ENCODE results near the gene BRAF.
"Not testable (repeated sequence)": the region's sequence is repeated elsewhere in the genome, so short reads cannot be mapped to it uniquely, and the experiment has no call there.

Gene BRAF

GRCh38 chr7:140702774-140703173, 222.0 kb downstream of the BRAF start:
- DNase-seq, result no peak

- DNase-seq, result no peak
Measured at GRCh38 chr7:140698477-140698876, 226.3 kb downstream of the BRAF start.

- no peak for DNase-seq
Measured at GRCh38 chr7:140697447-140698143, 227.1 kb downstream of the BRAF start.

GRCh38 chr7:140696680-140697446, 227.9 kb downstream of the BRAF start, which contains the start of gene NDUFB2:
Gene NDUFB2 (plus strand): TSS chr7:140696708. CDS start chr7:140696745, 37 bp downstream.
- peak; percentile 82 to 92 for DNase-seq

GRCh38 chr7:140696024-140696679, 228.6 kb downstream of the BRAF start:
- peak; percentile 83 to 91 for DNase-seq

- no peak for DNase-seq
Measured at GRCh38 chr7:140695381-140695780, 229.3 kb downstream of the BRAF start.

GRCh38 chr7:140694592-140694991, 230.1 kb downstream of the BRAF start:
- DNase-seq, result no peak

- not testable (repeated sequence) for DNase-seq
Measured at GRCh38 chr7:140693849-140694248, 230.9 kb downstream of the BRAF start.

- peak in 1 of 2 experiments; percentile 35 for DNase-seq
Measured at GRCh38 chr7:140691376-140692045, 233.2 kb downstream of the BRAF start.

GRCh38 chr7:140689199-140690152, 235.3 kb downstream of the BRAF start:
- DNase-seq, result no peak

- no peak for DNase-seq
Measured at GRCh38 chr7:140688341-140688740, 236.4 kb downstream of the BRAF start.

- no peak for DNase-seq
Measured at GRCh38 chr7:140686921-140687320, 237.8 kb downstream of the BRAF start.

- no peak for DNase-seq
Measured at GRCh38 chr7:140685407-140686087, 239.2 kb downstream of the BRAF start.

GRCh38 chr7:140684066-140684950, 240.4 kb downstream of the BRAF start:
- no peak for DNase-seq

- DNase-seq, result peak in 1 of 2 experiments; percentile 21
Measured at GRCh38 chr7:140683657-140684056, 241.1 kb downstream of the BRAF start.

GRCh38 chr7:140681766-140682165, 243.0 kb downstream of the BRAF start:
- DNase-seq, result no peak

- no peak for DNase-seq
Measured at GRCh38 chr7:140680886-140681285, 243.8 kb downstream of the BRAF start.

GRCh38 chr7:140679186-140679585, 245.5 kb downstream of the BRAF start:
- no peak for DNase-seq

GRCh38 chr7:140678816-140679130, 246.0 kb downstream of the BRAF start:
- DNase-seq, result no peak

- DNase-seq, result no peak
Measured at GRCh38 chr7:140678081-140678815, 246.5 kb downstream of the BRAF start.

Measured in NCI-H524 (cell line).